SU-DHL-6 (cell line): ENCODE measurements around the gene DYNLT5.

Experiments
- EZH2phosphoT487 ChIP-seq: fragments of 200-600 bp; sonication (generic), shearing (Covaris generic); conservative IDR thresholded peaks from 2 replicates; pipeline ENCODE4 v1.6.1; 2018; ENCODE audit warnings: mild to moderate bottlenecking, antibody characterized with exemption, low read length, moderate library complexity, mixed read lengths
- TF ChIP-seq, protein P1 (sequence below): fragments of 200-600 bp; sonication (generic); IDR thresholded peaks from one replicate; pipeline ENCODE4 v1.5.1; 2017; ENCODE audit warnings: antibody characterized with exemption, mild to moderate bottlenecking, low read length, moderate library complexity; ENCODE audit not compliant: insufficient read depth, poor library complexity, severe bottlenecking

DNA sequence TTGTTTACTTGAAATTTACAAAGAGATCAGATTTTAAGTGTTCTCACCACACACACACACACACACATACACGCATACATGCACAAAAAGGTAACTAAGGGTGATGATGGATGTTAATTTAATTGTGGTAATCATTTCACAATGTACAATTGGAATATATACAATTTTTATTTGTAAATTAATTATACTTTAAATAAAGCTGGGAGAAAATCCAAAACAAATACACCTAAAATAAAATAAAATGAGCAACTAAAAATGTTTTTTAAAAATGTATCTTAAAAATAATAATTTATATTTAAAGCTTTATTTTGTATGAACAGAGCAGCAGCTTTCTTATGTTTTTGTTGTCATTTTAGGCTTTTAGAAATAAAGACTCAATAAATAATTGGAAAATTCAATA, 57.0 kb downstream of the DYNLT5 start:
- TF ChIP-seq, protein P1, sequence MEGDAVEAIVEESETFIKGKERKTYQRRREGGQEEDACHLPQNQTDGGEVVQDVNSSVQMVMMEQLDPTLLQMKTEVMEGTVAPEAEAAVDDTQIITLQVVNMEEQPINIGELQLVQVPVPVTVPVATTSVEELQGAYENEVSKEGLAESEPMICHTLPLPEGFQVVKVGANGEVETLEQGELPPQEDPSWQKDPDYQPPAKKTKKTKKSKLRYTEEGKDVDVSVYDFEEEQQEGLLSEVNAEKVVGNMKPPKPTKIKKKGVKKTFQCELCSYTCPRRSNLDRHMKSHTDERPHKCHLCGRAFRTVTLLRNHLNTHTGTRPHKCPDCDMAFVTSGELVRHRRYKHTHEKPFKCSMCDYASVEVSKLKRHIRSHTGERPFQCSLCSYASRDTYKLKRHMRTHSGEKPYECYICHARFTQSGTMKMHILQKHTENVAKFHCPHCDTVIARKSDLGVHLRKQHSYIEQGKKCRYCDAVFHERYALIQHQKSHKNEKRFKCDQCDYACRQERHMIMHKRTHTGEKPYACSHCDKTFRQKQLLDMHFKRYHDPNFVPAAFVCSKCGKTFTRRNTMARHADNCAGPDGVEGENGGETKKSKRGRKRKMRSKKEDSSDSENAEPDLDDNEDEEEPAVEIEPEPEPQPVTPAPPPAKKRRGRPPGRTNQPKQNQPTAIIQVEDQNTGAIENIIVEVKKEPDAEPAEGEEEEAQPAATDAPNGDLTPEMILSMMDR = no peak
- TF ChIP-seq EZH2phosphoT487 = no peak
